MCF 10A (cell line): ENCODE measurements around the gene NEK6. TPM values are rescaled to one million over a fixed set of nuclear protein-coding genes. Genes with fewer than 3 reads are reported as not detected.
A peak's percentile ranks its signal among the peaks of the same experiment; 100 is the strongest.

Experiments used
- BruUV-seq: library from RNA; stranded (reverse); fragments of 400-500 nt; replicated peaks from 2 replicates; lab custom pipeline; 2021; lab: Mats Ljungman, UMichigan
- CTCF ChIA-PET: fragments of 300-600 bp; sonication (Branson Sonifier 250); formaldehyde crosslinking; extraction: SDS; loops from one replicate; lab custom pipeline; 2021; ENCODE audit warnings: antibody characterized with exemption, inconsistent platforms; lab: Yijun Ruan, JAX
- POLR2A ChIA-PET: fragments of 300-600, 350-650 bp; sonication (Branson Sonifier 250); formaldehyde crosslinking; extraction: SDS; loops from one replicate; lab custom pipeline; 2020; ENCODE audit warnings: antibody characterized with exemption, inconsistent platforms; lab: Yijun Ruan, JAX
- DNase-seq: peaks from one replicate; pipeline ENCODE4 v3.0.0-alpha.2; 2018; ENCODE audit not compliant: unreplicated experiment
- H3K27ac Mint-ChIP-seq: one replicate; pipeline ENCODE4 v1.8.0; 2022; ENCODE audit warnings: mild to moderate bottlenecking, low read depth, mixed read lengths; ENCODE audit not compliant: unreplicated experiment
- H3K27me3 Mint-ChIP-seq: one replicate; pipeline ENCODE4 v1.8.0; 2022; ENCODE audit warnings: mixed read lengths; ENCODE audit not compliant: insufficient read depth, unreplicated experiment
- H3K36me3 Mint-ChIP-seq: one replicate; pipeline ENCODE4 v1.8.0; 2022; ENCODE audit warnings: mild to moderate bottlenecking, moderate library complexity, mixed read lengths; ENCODE audit not compliant: insufficient read depth, unreplicated experiment
- H3K4me1 Mint-ChIP-seq: one replicate; pipeline ENCODE4 v1.8.0; 2022; ENCODE audit warnings: mixed read lengths; ENCODE audit not compliant: insufficient read depth, unreplicated experiment
- H3K4me3 Mint-ChIP-seq: one replicate; pipeline ENCODE4 v1.8.0; 2022; ENCODE audit warnings: mild to moderate bottlenecking, moderate library complexity, mixed read lengths; ENCODE audit not compliant: unreplicated experiment
- H3K9me3 Mint-ChIP-seq: one replicate; pipeline ENCODE4 v1.8.0; 2022; ENCODE audit warnings: mixed read lengths; ENCODE audit not compliant: unreplicated experiment
- intact Hi-C: fragments of 100-400 bp; cut with micrococcal nuclease; formaldehyde crosslinking; loops from 2 replicates; pipeline ENCODE4 v1.14.1; 2022
- total RNA-seq: library from RNA; stranded (reverse); gene quantifications from 2 replicates; pipeline ENCODE4 v1.2.3, GENCODE V29; 2022
- TF ChIP-seq, protein P1 (sequence below): fragments of 200-600 bp; IDR thresholded peaks from one replicate; pipeline ENCODE4 v1.8.0; 2022; ENCODE audit warnings: antibody characterized with exemption, mild to moderate bottlenecking; ENCODE audit not compliant: unreplicated experiment

NEK6 gene
- total RNA-seq, 1 experiment from 2014 or later: 27.5 TPM

DNA sequence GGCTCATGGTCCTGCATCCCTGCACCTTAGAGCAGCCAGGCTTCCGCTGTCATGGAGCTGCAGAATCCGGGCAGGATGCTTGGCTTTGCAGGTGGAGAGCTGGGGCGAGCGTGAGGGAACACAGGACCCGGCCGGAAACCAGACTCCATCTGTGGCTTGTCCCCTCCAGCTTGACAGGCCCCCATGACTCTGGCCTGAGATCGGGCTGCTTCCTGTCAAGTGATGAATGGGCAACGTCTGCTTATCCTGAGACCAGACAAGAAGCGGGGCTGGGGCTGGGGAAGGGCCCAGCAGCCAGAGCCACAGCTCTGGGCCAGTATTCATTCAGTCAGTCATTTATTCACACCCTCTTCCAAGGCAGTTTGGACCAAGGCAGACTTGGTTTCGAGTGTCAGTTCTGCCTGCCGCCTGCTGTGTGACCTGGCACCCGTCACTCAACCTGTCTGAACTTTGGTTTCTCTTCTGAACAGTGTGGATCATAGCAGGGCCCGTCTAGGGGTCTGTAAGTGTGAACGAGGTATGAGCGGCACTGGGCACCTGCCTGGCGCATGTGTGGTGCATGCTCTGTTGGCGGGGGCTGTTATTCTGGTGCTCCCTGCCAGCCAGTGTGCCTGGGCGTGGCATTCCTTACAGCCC, 37.5 kb downstream of the NEK6 start:
- Mint-ChIP-seq H3K4me1 (peaks cover 42% of the 10 kb centered on the region), H3K27me3 (no peaks in the 10 kb centered on the region), H3K36me3 (peaks cover 20% of the 10 kb centered on the region), H3K27ac (no peak overlapping the region), H3K4me3 (no peak overlapping the region), H3K9me3 (no peaks in the 10 kb centered on the region)
- DNase-seq: no peak
- BruUV-seq: no TSS peak
- ChIA-PET CTCF (interaction anchor here (0.6 to 1.0 kb wide), 2 partner anchors 168 to 765 kb away, joined by 3 to 4 read pairs; no protein-coding TSS in a partner anchor), POLR2A (no interaction called here)
- intact Hi-C loops: loop anchor here (5.0 kb wide), 1 partner anchor 38 kb away; the partner anchor contains the start of gene NEK6
- TF ChIP-seq, protein P1, sequence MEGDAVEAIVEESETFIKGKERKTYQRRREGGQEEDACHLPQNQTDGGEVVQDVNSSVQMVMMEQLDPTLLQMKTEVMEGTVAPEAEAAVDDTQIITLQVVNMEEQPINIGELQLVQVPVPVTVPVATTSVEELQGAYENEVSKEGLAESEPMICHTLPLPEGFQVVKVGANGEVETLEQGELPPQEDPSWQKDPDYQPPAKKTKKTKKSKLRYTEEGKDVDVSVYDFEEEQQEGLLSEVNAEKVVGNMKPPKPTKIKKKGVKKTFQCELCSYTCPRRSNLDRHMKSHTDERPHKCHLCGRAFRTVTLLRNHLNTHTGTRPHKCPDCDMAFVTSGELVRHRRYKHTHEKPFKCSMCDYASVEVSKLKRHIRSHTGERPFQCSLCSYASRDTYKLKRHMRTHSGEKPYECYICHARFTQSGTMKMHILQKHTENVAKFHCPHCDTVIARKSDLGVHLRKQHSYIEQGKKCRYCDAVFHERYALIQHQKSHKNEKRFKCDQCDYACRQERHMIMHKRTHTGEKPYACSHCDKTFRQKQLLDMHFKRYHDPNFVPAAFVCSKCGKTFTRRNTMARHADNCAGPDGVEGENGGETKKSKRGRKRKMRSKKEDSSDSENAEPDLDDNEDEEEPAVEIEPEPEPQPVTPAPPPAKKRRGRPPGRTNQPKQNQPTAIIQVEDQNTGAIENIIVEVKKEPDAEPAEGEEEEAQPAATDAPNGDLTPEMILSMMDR: no peak

DNA sequence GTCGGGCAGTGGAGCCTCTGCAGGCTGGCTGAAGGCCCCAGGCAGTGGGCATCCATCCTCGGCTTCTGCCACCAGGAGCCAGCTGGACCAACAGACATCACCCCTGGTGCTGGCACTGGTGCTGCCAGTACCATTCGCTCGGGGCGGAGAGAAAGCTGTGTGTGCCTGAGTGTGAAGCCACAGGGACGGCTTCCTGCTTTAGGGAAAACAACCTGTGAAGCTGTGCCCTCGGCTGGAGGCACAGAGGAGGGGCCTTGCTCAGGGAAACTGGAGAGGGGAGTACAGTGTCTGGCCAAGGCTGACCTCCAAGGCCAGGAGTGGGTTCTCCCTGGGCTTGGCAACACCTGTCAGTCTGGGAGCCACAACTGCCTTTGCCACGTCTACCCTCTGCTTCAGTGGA, 38.3 kb downstream of the NEK6 start:
- H3K27ac Mint-ChIP-seq: peak overlapping the region; percentile 54
- DNase-seq: no peak
- intact Hi-C loops: loop anchor here (5.0 kb wide), 1 partner anchor 39 kb away; the partner anchor contains the start of gene NEK6

DNA sequence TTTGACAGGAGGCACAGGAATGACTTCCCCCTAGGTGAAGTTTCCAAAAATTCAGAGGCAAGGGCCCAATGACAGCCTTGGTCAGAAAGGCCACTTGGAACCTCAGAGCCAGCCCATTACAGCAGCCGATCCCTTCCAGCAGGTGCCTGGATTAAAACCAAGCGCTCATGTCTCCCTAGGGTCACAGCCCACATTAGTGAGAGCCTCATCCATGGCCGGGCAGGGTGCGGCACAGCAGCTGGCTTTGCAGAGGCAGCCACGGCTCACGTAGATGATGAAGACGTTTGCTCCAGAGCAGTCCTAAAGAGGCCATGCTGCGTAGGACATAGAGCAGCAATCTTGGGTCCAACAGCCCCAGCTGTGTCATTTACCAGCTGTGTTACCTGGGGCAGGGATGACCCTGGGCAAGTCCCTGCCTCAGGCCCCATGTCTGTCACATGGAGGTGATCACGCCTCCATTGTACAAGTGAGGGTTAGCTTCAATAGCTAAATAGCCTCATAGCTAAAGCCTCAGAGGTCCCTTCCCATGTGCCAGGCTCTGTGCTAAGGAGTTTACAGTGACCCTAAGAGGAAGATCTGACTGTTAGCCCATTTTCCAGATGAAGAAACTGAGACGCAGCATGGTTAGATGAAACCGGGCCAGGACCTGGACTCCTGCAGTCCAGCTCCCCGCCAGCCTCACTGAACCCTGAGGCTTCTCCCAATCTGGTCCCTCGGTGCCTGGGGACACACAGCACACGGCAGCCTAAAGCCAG, 39.2 kb downstream of the NEK6 start:
- DNase-seq: no peak
- Mint-ChIP-seq H3K27me3 (no peaks in the 10 kb centered on the region), H3K4me1 (peaks cover 43% of the 10 kb centered on the region), H3K9me3 (no peaks in the 10 kb centered on the region), H3K4me3 (no peak overlapping the region), H3K27ac (no peak overlapping the region), H3K36me3 (peaks cover 20% of the 10 kb centered on the region)
- ChIA-PET POLR2A (interaction anchor here (0.7 to 2.0 kb wide), 3 partner anchors 10 to 38 kb away, joined by 3 to 5 read pairs (median 3); no protein-coding TSS in a partner anchor), CTCF (interaction anchor here (0.9 kb wide), 1 partner anchor 24 kb away, joined by 3 read pairs; no protein-coding TSS in a partner anchor)
- TF ChIP-seq, protein P1: no peak
- intact Hi-C loops: loop anchor here (5.0 kb wide), 1 partner anchor 40 kb away; the partner anchor contains the start of gene NEK6
- no TSS peak for BruUV-seq

More for the DNA sequence above, 38.3 kb downstream of the NEK6 start:
- H3K27me3 Mint-ChIP-seq: no peaks in the 10 kb centered on the region
- no peaks in the 10 kb centered on the region for H3K9me3 Mint-ChIP-seq
- TF ChIP-seq, protein P1: no peak
- BruUV-seq: no TSS peak
- H3K4me3 Mint-ChIP-seq: no peak overlapping the region
- ChIA-PET POLR2A (no interaction called here), CTCF (interaction anchor here (1.0 kb wide), 1 partner anchor 169 kb away, joined by 4 read pairs; no protein-coding TSS in a partner anchor)
- peaks cover 43% of the 10 kb centered on the region for H3K4me1 Mint-ChIP-seq
- H3K36me3 Mint-ChIP-seq: peaks cover 20% of the 10 kb centered on the region

DNA sequence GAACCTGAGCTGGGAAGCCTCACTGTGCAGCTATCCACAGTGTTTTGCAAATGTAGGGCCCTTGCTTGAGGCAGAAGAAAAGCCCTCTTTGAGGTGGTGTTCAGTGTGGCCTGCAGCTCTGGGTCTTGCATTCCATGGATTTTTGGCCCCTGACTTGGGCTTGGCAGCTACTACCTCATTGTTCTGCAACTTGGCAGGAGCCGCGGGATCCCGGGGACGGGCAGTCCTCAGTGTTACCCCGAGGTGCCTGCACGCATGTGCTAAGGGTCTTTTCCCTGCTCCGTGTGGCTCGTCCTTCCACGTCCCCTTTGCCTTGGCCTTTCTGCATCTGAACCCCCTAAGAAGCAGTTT, 39.8 kb downstream of the NEK6 start:
- no peak overlapping the region for H3K27ac Mint-ChIP-seq
- CTCF ChIA-PET: interaction anchor here (1.2 kb wide), 1 partner anchor 12 kb away, joined by 6 read pairs; no protein-coding TSS in a partner anchor
- POLR2A ChIA-PET: interaction anchor here (0.5 to 2.0 kb wide), 4 partner anchors 9 to 171 kb away, joined by 3 to 5 read pairs (median 3); no protein-coding TSS in a partner anchor

More for the DNA sequence above, 39.8 kb downstream of the NEK6 start:
- DNase-seq: peak; percentile 94
- Mint-ChIP-seq H3K4me3 (no peak overlapping the region), H3K4me1 (peaks cover 43% of the 10 kb centered on the region), H3K9me3 (no peaks in the 10 kb centered on the region), H3K36me3 (peaks cover 18% of the 10 kb centered on the region), H3K27me3 (no peaks in the 10 kb centered on the region)
- TF ChIP-seq, protein P1: no peak
- no TSS peak for BruUV-seq
- intact Hi-C loops: loop anchor here (5.0 kb wide), 1 partner anchor 40 kb away; the partner anchor contains the start of gene NEK6
